Tibial nerve (tissue), 4 donors: ENCODE measurements around the gene PPP2R3A. TPM values are rescaled to one million over a fixed set of nuclear protein-coding genes. Genes with fewer than 3 reads are reported as not detected.
"Not testable (repeated sequence)": the region's sequence is repeated elsewhere in the genome, so short reads cannot be mapped to it uniquely, and the experiment has no call there.

Source experiments
- DNase-seq, 2 donors: peaks; one replicate each; pipeline ENCODE4 v3.0.0-alpha.2; 2019; ENCODE audit warnings: low spot score in 2 of 2
- H3K27ac ChIP-seq, 4 donors: fragments of 200-600 bp; sonication (generic) in 3 of 4; one replicate each; pipeline ENCODE4 v1.5.1; 2017 to 2019; ENCODE audit warnings: mild to moderate bottlenecking in 1 of 4
- H3K27me3 ChIP-seq, 2 donors: fragments of 200-600 bp; sonication (generic) in 1 of 2; one replicate each; pipeline versions ENCODE4 v1.5.1 to v1.6.0; 2017 to 2019
- H3K36me3 ChIP-seq, 3 donors: fragments of 200-600 bp; sonication (generic); one replicate each; pipeline ENCODE4 v1.5.1; 2018 to 2019
- H3K4me1 ChIP-seq, 4 donors: fragments of 200-600 bp; sonication (generic) in 3 of 4; one replicate each; pipeline ENCODE4 v1.5.1; 2017 to 2019
- H3K4me3 ChIP-seq, 4 donors: fragments of 200-600 bp; sonication (generic) in 3 of 4; one replicate each; pipeline ENCODE4 v1.5.1; 2017 to 2019; ENCODE audit warnings: mild to moderate bottlenecking in 1 of 4, moderate library complexity in 1 of 4
- H3K9me3 ChIP-seq, 4 donors: fragments of 200-600 bp; sonication (generic) in 3 of 4; one replicate each; pipeline ENCODE4 v1.5.1; 2017 to 2019
- EP300 ChIP-seq, 2 donors: sonication (generic); formaldehyde crosslinking; IDR thresholded peaks; one replicate each; pipeline ENCODE4 v1.6.1; 2017; ENCODE audit warnings: antibody characterized with exemption in 2 of 2, mild to moderate bottlenecking in 1 of 2
- POLR2A ChIP-seq, 2 donors: fragments of 450-650 bp; IDR thresholded peaks; one replicate each; pipeline ENCODE4 v1.6.1; 2017; ENCODE audit warnings: antibody characterized with exemption in 2 of 2, mild to moderate bottlenecking in 2 of 2, moderate library complexity in 2 of 2
- WGBS, 2 donors: methylation state at CpG; one replicate each; pipeline ENCODE4 v1.1.5; 2018; 5-methylcytosine and 5-hydroxymethylcytosine counted together
- total RNA-seq, 4 donors: library from RNA; depleted of rRNA; stranded (reverse); fragments of >200 nt; gene quantifications; one replicate each; pipeline ENCODE4 v1.1.0, GENCODE V29; 2016
- TF ChIP-seq, protein P1 (sequence below), 5 experiments: fragments of 200-600 bp in 3 of 5; fragments of 450-650 bp in 2 of 5; sonication (generic) in 3 of 5; IDR thresholded peaks; one replicate each; pipeline ENCODE4 v1.5.1; 2016 to 2019; ENCODE audit warnings: antibody characterized with exemption in 5 of 5, mild to moderate bottlenecking in 3 of 5, moderate library complexity in 2 of 5

PPP2R3A gene
- total RNA-seq, 4 donors from 2014 or later: 12.3 to 18.2 (median 13.4) TPM

DNA sequence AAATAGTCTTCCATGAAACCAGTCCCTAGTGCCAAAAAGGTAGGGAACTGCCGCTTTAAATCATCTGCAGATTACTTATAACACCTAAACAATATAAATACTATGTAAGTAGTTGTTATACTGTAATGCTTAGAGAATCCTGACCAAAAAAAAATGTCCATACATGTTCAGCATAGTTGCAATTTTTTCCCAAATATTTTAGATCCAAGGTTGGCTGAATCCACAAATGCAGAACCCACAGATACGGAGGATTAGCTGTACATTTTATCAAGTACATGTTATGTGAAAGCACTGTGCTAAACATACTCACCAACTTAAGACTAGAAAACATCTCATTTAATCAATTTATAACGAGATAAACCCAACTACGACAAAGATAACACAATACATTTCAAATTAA is 221.3 kb downstream of the PPP2R3A start:
- Histone ChIP-seq H3K4me1 (peaks cover 0 to 95% (median 59%) of the 10 kb centered on the region in 4 donors), H3K9me3 (no peaks in the 10 kb centered on the region), H3K36me3 (no peaks in the 10 kb centered on the region), H3K27ac (no peak overlapping the region), H3K27me3 (no peaks in the 10 kb centered on the region), H3K4me3 (no peak overlapping the region)
- WGBS, 2 donors: 58 to 62% methylated on average over 4 of the region's 4 CpGs
- no peak for DNase-seq
- TF ChIP-seq, protein P1, sequence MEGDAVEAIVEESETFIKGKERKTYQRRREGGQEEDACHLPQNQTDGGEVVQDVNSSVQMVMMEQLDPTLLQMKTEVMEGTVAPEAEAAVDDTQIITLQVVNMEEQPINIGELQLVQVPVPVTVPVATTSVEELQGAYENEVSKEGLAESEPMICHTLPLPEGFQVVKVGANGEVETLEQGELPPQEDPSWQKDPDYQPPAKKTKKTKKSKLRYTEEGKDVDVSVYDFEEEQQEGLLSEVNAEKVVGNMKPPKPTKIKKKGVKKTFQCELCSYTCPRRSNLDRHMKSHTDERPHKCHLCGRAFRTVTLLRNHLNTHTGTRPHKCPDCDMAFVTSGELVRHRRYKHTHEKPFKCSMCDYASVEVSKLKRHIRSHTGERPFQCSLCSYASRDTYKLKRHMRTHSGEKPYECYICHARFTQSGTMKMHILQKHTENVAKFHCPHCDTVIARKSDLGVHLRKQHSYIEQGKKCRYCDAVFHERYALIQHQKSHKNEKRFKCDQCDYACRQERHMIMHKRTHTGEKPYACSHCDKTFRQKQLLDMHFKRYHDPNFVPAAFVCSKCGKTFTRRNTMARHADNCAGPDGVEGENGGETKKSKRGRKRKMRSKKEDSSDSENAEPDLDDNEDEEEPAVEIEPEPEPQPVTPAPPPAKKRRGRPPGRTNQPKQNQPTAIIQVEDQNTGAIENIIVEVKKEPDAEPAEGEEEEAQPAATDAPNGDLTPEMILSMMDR (IDR thresholded peaks at IDR 0.05): no peak
- TF ChIP-seq EP300 (IDR thresholded peaks at IDR 0.05): no peak

DNA sequence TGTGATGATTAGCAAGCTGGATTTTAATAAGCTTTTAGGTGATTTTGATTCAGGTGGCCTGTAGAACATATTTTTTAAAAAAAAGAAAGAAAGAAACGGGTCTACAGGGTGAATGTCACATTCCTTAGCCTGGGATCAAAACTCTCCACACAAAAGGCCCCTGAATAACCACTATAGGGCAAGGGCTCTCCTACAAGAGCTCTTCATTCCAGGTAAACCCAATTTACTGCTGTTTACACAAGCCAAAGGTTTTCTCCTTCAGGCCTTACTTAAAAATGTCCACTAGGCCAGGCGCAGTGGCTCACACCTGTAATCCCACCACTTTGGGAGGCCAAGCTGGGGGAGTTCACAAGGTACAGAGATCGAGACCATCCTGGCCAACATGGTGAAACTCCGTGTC is 222.3 kb downstream of the PPP2R3A start:
- Histone ChIP-seq H3K4me1 (peaks cover 0 to 96% (median 61%) of the 10 kb centered on the region in 4 donors), H3K36me3 (no peaks in the 10 kb centered on the region), H3K27ac (no peak overlapping the region), H3K9me3 (no peaks in the 10 kb centered on the region), H3K4me3 (no peak overlapping the region), H3K27me3 (no peaks in the 10 kb centered on the region)
- DNase-seq: no peak
- no peak for TF ChIP-seq EP300 (IDR thresholded peaks at IDR 0.05)
- TF ChIP-seq POLR2A (IDR thresholded peaks at IDR 0.05): no peak
- TF ChIP-seq, protein P1 (IDR thresholded peaks at IDR 0.05): no peak
- 63 to 77% methylated on average over 4 of the region's 4 CpGs for WGBS, 2 donors

DNA sequence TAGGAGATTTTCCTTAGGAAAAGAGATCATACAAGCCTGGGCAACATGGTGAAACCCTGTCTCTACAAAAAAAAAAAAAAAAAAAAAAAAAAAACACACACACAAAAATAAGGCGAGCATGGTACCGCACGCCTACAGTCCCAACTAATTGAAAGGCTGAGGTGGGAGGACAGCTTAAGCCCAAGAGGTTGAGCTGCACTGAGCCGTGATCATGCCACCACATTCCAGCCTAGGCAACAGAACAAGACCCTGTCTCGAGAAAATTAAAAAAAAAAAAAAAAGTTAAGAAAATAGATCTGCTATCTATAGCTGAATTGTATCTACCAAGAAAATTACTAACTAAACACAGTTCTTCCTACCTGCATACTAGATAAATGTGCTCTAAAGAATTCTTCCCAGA is 223.5 kb downstream of the PPP2R3A start:
- Histone ChIP-seq H3K27me3 (no peaks in the 10 kb centered on the region), H3K9me3 (no peaks in the 10 kb centered on the region), H3K36me3 (no peaks in the 10 kb centered on the region), H3K4me1 (peaks cover 0 to 86% (median 57%) of the 10 kb centered on the region in 4 donors), H3K27ac (no peak overlapping the region), H3K4me3 (no peak overlapping the region)
- DNase-seq: no peak
- TF ChIP-seq, protein P1 (IDR thresholded peaks at IDR 0.05): no peak
- TF ChIP-seq POLR2A (IDR thresholded peaks at IDR 0.05) (no peak), EP300 (IDR thresholded peaks at IDR 0.05) (no peak)
- WGBS, 2 donors: 61 to 74% methylated on average over 5 of the region's 5 CpGs

DNA sequence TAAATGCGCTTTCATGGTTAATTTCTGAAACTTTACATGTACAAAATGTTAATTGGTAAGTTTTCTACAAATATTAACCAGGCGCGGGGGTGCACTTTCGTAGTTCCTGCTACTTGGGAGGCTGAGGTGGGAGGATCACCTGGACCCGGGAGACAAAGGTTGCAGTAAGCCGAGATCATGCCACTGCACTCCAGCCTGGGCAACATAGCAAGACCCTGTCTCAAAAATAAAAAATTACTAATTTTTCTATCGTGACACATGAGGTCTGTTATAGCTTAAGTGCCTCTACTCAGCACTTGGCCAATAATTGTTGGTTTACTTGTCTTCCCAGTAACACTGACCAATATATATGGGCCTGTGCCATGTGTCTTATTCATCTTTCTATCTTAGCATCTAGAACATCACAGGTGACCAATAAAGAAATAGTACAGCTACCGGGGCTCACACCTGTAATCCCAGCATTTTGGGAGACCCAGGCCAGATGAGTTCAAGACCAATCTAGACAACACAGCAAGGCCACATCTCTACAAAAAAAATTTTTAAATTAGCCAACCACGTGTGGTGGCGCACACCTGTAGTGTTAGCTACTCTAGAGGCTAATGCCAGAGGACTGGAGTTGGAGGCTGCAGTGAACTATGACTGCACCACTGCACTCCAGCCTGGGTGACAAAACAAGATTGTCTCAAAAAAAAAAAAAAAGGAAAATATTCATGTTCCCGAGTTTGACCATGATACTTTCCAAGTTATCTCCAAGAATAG is 224.5 kb downstream of the PPP2R3A start:
- DNase-seq: no peak
- Histone ChIP-seq H3K36me3 (no peaks in the 10 kb centered on the region), H3K9me3 (no peaks in the 10 kb centered on the region), H3K27ac (peak overlapping the region in 1 of 4 donors; percentile 5), H3K27me3 (no peaks in the 10 kb centered on the region), H3K4me3 (no peak overlapping the region), H3K4me1 (peaks cover 0 to 76% (median 52%) of the 10 kb centered on the region in 4 donors)
- TF ChIP-seq, protein P1 (IDR thresholded peaks at IDR 0.05): no peak
- TF ChIP-seq POLR2A (IDR thresholded peaks at IDR 0.05): no peak
- TF ChIP-seq EP300 (IDR thresholded peaks at IDR 0.05): no peak
- WGBS, 2 donors: 89 to 93% methylated on average over 11 of the region's 11 CpGs

DNA sequence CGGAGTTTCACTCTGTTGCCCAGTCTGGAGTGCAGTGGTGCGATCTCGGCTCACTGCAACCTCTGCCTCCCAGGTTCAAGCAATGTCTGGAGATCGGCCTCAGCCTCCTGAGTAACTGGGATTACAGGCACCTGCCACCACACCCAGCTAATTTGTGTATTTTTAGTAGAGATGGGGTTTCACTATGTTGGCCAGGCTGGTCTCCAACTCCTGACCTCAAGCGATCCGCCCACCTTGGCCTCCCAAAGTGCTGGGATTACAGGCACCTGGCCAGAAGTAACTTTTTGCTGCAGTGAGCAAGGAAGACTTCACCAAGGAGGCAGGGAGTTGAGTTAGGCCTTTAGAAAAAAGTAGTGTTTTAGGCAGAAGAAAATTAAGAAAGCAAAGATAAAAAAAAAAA is 226.7 kb downstream of the PPP2R3A start:
- not testable (repeated sequence) for H3K27me3 ChIP-seq, H3K36me3 ChIP-seq, H3K9me3 ChIP-seq, DNase-seq
- H3K27ac ChIP-seq: peak overlapping the region in 2 of 4 donors; percentile 97 to 100
- 36% methylated on average over 6 of the region's 6 CpGs for WGBS, 2 donors
- peak overlapping the region in 3 of 4 donors; percentile 18 to 90 (median 80) for H3K4me3 ChIP-seq
- H3K4me1 ChIP-seq: peaks cover 0 to 60% (median 39%) of the 10 kb centered on the region in 4 donors
